ENCODE results near the gene BAG3. TPM values are rescaled to one million over a fixed set of nuclear protein-coding genes. Genes with fewer than 3 reads are reported as not detected.

Gene BAG3
- polyA plus RNA-seq, 1 donor from 2014 or later, result 0.61 TPM

DNA sequence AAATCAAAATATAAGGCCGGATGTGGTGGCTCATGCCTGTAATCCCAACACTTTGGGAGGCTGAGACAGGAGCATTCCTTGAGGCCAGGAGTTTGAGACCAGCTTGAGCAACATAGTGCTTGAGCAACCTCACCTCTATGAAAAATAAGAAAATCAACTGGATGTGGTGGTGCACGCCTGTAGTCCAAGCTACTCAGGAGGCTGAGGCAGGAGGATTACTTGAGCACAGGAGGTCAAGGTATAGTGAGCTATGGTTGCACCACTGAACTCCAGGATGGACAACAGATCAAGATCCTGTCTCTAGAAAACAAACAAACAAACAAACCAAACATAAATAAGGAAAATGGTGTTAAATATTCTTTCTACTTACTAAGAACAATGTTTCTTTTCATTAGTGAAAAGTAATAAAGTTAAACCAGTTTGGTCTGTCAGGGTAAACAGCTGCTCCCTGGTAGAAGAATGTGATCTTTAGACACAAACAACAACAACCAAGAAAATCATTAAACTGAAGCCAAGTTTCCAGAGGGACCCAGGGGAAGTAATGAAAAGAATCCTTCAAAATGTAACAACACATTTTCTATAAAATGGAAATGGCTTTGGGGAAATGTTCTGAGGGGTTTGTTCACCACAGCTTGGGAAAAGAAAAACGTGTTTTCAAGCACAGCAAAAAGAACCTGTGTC is 17.5 kb upstream of the BAG3 start:
- Histone ChIP-seq H3K9me3 (ENCODE audit: low read length) (no peaks in the 10 kb centered on the region), H2AFZ (ENCODE audit: low read depth, low read length) (no peak overlapping the region), H3F3A (ENCODE audit: insufficient read depth, low read length, poor library complexity, severe bottlenecking) (no peaks in the 10 kb centered on the region), H3K4me3 (ENCODE audit: low read length) (no peak overlapping the region), H3K9me2 (ENCODE audit: insufficient read depth, low read length) (no peaks in the 10 kb centered on the region), H3K27ac (ENCODE audit: low read length) (no peak overlapping the region), H3K36me3 (ENCODE audit: insufficient read depth, low read length) (no peaks in the 10 kb centered on the region), H3K9ac (ENCODE audit: low read length) (no peak overlapping the region), H3K27me3 (ENCODE audit: insufficient read depth, low read depth, low read length) (no peaks in the 10 kb centered on the region), H3K4me2 (ENCODE audit: low read length) (no peak overlapping the region), H3K79me2 (replicated peaks; ENCODE audit: insufficient read depth, low read length) (no peaks in the 10 kb centered on the region), H4K20me1 (ENCODE audit: insufficient read depth) (no peaks in the 10 kb centered on the region)
- no peak for TF ChIP-seq EZH2 (IDR thresholded peaks at IDR 0.05; ENCODE audit: borderline replicate concordance, insufficient read depth, low read length, poor library complexity, severe bottlenecking)
- no peak for TF ChIP-seq TAF1 (IDR thresholded peaks at IDR 0.05; ENCODE audit: low read depth)
- no peak for TF ChIP-seq SMC3 (conservative IDR thresholded peaks at IDR 0.05; ENCODE audit: poor library complexity)
- TF ChIP-seq RAD21 (conservative IDR thresholded peaks at IDR 0.05), result no peak
- no peak for TF ChIP-seq POLR2AphosphoS5 (IDR thresholded peaks at IDR 0.05)
- TF ChIP-seq, protein P1, sequence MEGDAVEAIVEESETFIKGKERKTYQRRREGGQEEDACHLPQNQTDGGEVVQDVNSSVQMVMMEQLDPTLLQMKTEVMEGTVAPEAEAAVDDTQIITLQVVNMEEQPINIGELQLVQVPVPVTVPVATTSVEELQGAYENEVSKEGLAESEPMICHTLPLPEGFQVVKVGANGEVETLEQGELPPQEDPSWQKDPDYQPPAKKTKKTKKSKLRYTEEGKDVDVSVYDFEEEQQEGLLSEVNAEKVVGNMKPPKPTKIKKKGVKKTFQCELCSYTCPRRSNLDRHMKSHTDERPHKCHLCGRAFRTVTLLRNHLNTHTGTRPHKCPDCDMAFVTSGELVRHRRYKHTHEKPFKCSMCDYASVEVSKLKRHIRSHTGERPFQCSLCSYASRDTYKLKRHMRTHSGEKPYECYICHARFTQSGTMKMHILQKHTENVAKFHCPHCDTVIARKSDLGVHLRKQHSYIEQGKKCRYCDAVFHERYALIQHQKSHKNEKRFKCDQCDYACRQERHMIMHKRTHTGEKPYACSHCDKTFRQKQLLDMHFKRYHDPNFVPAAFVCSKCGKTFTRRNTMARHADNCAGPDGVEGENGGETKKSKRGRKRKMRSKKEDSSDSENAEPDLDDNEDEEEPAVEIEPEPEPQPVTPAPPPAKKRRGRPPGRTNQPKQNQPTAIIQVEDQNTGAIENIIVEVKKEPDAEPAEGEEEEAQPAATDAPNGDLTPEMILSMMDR (IDR thresholded peaks at IDR 0.05; ENCODE audit: poor library complexity, severe bottlenecking), result no peak
- TF ChIP-seq, protein P2, sequence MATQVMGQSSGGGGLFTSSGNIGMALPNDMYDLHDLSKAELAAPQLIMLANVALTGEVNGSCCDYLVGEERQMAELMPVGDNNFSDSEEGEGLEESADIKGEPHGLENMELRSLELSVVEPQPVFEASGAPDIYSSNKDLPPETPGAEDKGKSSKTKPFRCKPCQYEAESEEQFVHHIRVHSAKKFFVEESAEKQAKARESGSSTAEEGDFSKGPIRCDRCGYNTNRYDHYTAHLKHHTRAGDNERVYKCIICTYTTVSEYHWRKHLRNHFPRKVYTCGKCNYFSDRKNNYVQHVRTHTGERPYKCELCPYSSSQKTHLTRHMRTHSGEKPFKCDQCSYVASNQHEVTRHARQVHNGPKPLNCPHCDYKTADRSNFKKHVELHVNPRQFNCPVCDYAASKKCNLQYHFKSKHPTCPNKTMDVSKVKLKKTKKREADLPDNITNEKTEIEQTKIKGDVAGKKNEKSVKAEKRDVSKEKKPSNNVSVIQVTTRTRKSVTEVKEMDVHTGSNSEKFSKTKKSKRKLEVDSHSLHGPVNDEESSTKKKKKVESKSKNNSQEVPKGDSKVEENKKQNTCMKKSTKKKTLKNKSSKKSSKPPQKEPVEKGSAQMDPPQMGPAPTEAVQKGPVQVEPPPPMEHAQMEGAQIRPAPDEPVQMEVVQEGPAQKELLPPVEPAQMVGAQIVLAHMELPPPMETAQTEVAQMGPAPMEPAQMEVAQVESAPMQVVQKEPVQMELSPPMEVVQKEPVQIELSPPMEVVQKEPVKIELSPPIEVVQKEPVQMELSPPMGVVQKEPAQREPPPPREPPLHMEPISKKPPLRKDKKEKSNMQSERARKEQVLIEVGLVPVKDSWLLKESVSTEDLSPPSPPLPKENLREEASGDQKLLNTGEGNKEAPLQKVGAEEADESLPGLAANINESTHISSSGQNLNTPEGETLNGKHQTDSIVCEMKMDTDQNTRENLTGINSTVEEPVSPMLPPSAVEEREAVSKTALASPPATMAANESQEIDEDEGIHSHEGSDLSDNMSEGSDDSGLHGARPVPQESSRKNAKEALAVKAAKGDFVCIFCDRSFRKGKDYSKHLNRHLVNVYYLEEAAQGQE (IDR thresholded peaks at IDR 0.05; ENCODE audit: borderline replicate concordance), result no peak
- no peak for TF ChIP-seq MXI1 (conservative IDR thresholded peaks at IDR 0.05; ENCODE audit: poor library complexity, severe bottlenecking)
- TF ChIP-seq EP300 (conservative IDR thresholded peaks at IDR 0.05; ENCODE audit: poor library complexity, severe bottlenecking), result no peak

DNA sequence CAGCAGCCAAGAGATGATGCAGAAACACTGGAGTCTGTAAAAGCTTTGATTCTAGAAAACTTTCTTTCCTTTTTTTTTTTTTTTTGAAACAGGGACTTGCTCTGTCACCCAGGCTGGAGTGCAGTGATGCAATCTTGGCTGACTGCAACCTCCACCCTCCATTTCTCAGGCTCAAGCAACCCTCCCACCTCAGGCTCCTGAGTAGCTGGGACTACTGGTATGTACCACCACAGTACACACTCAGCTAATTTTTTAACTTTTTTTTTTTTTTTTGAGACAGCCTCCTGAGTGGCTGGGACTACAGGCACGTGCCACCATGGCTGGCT is 17.0 kb upstream of the BAG3 start:
- H3K79me2 ChIP-seq (replicated peaks; ENCODE audit: insufficient read depth, low read length), result no peaks in the 10 kb centered on the region
- H3K4me2 ChIP-seq (ENCODE audit: low read length), result no peak overlapping the region
- TF ChIP-seq POLR2AphosphoS5 (IDR thresholded peaks at IDR 0.05) (no peak), TAF1 (IDR thresholded peaks at IDR 0.05; ENCODE audit: low read depth) (no peak), EZH2 (IDR thresholded peaks at IDR 0.05; ENCODE audit: borderline replicate concordance, insufficient read depth, low read length, poor library complexity, severe bottlenecking) (no peak), EP300 (conservative IDR thresholded peaks at IDR 0.05; ENCODE audit: poor library complexity, severe bottlenecking) (no peak), MXI1 (conservative IDR thresholded peaks at IDR 0.05; ENCODE audit: poor library complexity, severe bottlenecking) (no peak), RAD21 (conservative IDR thresholded peaks at IDR 0.05) (no peak), SMC3 (conservative IDR thresholded peaks at IDR 0.05; ENCODE audit: poor library complexity) (no peak)
- TF ChIP-seq, protein P2 (IDR thresholded peaks at IDR 0.05; ENCODE audit: borderline replicate concordance), result no peak
- TF ChIP-seq, protein P1 (IDR thresholded peaks at IDR 0.05; ENCODE audit: poor library complexity, severe bottlenecking), result no peak
- no peaks in the 10 kb centered on the region for H3K36me3 ChIP-seq (ENCODE audit: insufficient read depth, low read length)
- no peak overlapping the region for H3K27ac ChIP-seq (ENCODE audit: low read length)
- H3F3A ChIP-seq (ENCODE audit: insufficient read depth, low read length, poor library complexity, severe bottlenecking), result no peaks in the 10 kb centered on the region
- H3K27me3 ChIP-seq (ENCODE audit: insufficient read depth, low read depth, low read length), result no peaks in the 10 kb centered on the region
- H3K4me3 ChIP-seq (ENCODE audit: low read length), result no peak overlapping the region
- H3K9me3 ChIP-seq (ENCODE audit: low read length), result no peaks in the 10 kb centered on the region
- no peak overlapping the region for H3K9ac ChIP-seq (ENCODE audit: low read length)
- no peak overlapping the region for H2AFZ ChIP-seq (ENCODE audit: low read depth, low read length)
- H3K9me2 ChIP-seq (ENCODE audit: insufficient read depth, low read length), result no peaks in the 10 kb centered on the region
- no peaks in the 10 kb centered on the region for H4K20me1 ChIP-seq (ENCODE audit: insufficient read depth)

Measured in neural cell (in vitro differentiated cells).